HG03135 (cell line): ENCODE measurements around the gene PTPRN2.
"Not testable (repeated sequence)": the region's sequence is repeated elsewhere in the genome, so short reads cannot be mapped to it uniquely, and the experiment has no call there.

Experiments
- ATAC-seq: cut with Tn5 transposase; IDR thresholded peaks from one replicate; pipeline ENCODE4 v1.9.1; 2021; ENCODE audit warnings: mild to moderate bottlenecking, moderate library complexity; ENCODE audit not compliant: unreplicated experiment

PTPRN2 gene

GRCh38 chr7:158316466-158317031, 271.1 kb downstream of the PTPRN2 start:
- no peak for ATAC-seq

- no peak for ATAC-seq
Observed at GRCh38 chr7:158315881-158316280, 271.7 kb downstream of the PTPRN2 start.

- no peak for ATAC-seq
Observed at GRCh38 chr7:158315326-158315725, 272.3 kb downstream of the PTPRN2 start.

- no peak for ATAC-seq
Observed at GRCh38 chr7:158314394-158314793, 273.2 kb downstream of the PTPRN2 start.

- no peak for ATAC-seq
Observed at GRCh38 chr7:158313931-158314330, 273.7 kb downstream of the PTPRN2 start.

- no peak for ATAC-seq
Observed at GRCh38 chr7:158312789-158313188, 274.8 kb downstream of the PTPRN2 start.

GRCh38 chr7:158311791-158312190, 275.8 kb downstream of the PTPRN2 start:
- no peak for ATAC-seq

GRCh38 chr7:158310924-158311666, 276.5 kb downstream of the PTPRN2 start:
- ATAC-seq: no peak

- no peak for ATAC-seq
Observed at GRCh38 chr7:158309868-158310763, 277.5 kb downstream of the PTPRN2 start.

GRCh38 chr7:158308001-158308400, 279.6 kb downstream of the PTPRN2 start:
- ATAC-seq: no peak

- not testable (repeated sequence) for ATAC-seq
Observed at GRCh38 chr7:158304072-158304471, 283.6 kb downstream of the PTPRN2 start.

GRCh38 chr7:158303121-158303520, 284.5 kb downstream of the PTPRN2 start:
- no peak for ATAC-seq

- ATAC-seq: no peak
Observed at GRCh38 chr7:158302274-158303070, 285.2 kb downstream of the PTPRN2 start.

GRCh38 chr7:158301207-158301606, 286.4 kb downstream of the PTPRN2 start:
- ATAC-seq: no peak

- no peak for ATAC-seq
Observed at GRCh38 chr7:158300427-158300826, 287.2 kb downstream of the PTPRN2 start.

GRCh38 chr7:158299607-158300006, 288.0 kb downstream of the PTPRN2 start:
- ATAC-seq: no peak

GRCh38 chr7:158296798-158297104, 290.9 kb downstream of the PTPRN2 start:
- ATAC-seq: no peak

GRCh38 chr7:158295966-158296797, 291.4 kb downstream of the PTPRN2 start:
- no peak for ATAC-seq

GRCh38 chr7:158294468-158295215, 293.0 kb downstream of the PTPRN2 start:
- ATAC-seq: not testable (repeated sequence)
